GM18873 (cell line): ENCODE measurements around the gene PLXNB3.
"Not testable (repeated sequence)": the region's sequence is repeated elsewhere in the genome, so short reads cannot be mapped to it uniquely, and the experiment has no call there.

Source experiments
- ATAC-seq: cut with Tn5 transposase; IDR thresholded peaks from one replicate; pipeline ENCODE4 v1.9.1; 2021; ENCODE audit warnings: mild to moderate bottlenecking, moderate library complexity, moderate number of reproducible peaks; ENCODE audit not compliant: unreplicated experiment, low FRiP score

PLXNB3 gene

GRCh38 chrX:153763989-153764755 is at the start of gene PLXNB3:
PLXNB3 (plus strand) TSS chrX:153764249; CDS start chrX:153765536, 1,287 bp downstream.
- ATAC-seq = peak; percentile 46

DNA sequence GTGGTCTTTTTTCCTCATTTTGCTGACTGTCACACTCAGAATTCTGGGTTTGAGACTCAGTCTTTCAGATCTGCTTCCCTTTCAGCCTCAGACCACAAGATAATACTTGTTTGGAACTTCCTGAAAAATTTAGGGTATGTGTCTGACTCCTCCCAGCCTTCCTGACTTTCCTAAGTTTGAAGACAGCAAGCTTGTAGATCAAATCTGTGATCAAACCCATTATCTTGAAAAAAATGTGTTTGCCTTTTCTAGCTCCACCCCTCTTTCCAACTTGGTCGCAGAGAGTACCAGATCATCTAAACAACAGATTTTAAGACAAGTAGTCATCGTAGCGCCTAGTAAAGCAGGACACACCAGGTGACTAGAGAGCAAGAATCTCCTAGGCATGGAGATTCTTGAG is 49.8 kb upstream of the PLXNB3 start:
- ATAC-seq = no peak

- no peak for ATAC-seq
Measured at GRCh38 chrX:153717445-153717844, 46.6 kb upstream of the PLXNB3 start.

- ATAC-seq = no peak
Measured at GRCh38 chrX:153719238-153719637, 44.8 kb upstream of the PLXNB3 start.

- no peak for ATAC-seq
Measured at GRCh38 chrX:153719701-153720100, 44.3 kb upstream of the PLXNB3 start.

GRCh38 chrX:153722704-153723350 is 41.2 kb upstream of the PLXNB3 start:
- ATAC-seq = no peak

DNA sequence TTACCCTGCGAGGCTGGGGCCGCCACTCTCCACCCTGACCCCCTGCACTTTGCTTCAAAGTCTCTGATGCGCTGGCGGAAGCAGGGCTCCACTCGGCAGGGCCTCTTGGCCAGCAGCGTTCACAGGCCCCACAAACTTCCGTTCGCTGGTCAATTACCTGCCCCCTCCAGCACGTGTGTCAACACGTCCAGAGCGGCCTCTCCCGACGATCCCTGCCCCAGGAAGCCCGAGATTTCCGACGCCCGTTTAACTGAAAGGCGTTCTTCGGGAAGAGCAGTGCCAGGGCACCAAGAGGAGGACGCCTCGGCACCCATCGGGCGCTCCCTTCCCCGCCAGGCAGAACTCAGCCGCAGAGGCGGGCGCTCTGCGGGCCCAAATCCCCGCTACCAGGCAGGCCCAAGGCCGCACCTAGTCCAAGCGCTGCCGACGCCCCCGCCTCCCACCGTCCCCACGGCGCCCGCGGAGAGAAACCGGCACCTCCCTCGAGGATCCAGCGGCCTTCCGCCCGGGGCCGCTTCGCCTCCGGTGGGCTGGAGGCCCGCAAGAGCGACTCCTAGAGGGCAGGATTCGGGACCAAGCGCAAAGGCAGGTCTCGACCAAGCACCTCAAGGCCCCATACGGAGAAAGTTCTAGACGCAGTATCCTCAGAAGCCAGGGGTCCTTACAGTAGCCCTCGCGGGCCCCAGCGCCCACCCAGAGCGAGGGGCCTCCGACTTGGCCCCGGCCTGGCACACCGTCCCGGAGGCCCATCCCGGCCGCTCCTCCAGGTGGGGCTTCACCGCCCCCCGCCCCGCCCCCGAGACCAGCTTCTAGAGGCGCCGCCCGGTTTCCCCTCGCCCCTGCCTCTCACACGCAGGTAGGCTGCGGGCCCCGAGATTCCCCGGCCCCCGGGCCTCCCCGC is 40.4 kb upstream of the PLXNB3 start:
- ATAC-seq = peak; percentile 29

GRCh38 chrX:153724252-153725038 is 39.6 kb upstream of the PLXNB3 start, which contains the start of the genes ABCD1 and BCAP31:
ABCD1 (plus strand) TSS chrX:153724856; CDS start chrX:153725267, 411 bp downstream.
BCAP31 (minus strand) TSS chrX:153724387; CDS start chrX:153723244, 1,143 bp downstream.
- ATAC-seq = peak; percentile 40

GRCh38 chrX:153725039-153725831 is 38.8 kb upstream of the PLXNB3 start:
- ATAC-seq = peak; percentile 5

- ATAC-seq = no peak
Measured at GRCh38 chrX:153725832-153726285, 38.2 kb upstream of the PLXNB3 start.

DNA sequence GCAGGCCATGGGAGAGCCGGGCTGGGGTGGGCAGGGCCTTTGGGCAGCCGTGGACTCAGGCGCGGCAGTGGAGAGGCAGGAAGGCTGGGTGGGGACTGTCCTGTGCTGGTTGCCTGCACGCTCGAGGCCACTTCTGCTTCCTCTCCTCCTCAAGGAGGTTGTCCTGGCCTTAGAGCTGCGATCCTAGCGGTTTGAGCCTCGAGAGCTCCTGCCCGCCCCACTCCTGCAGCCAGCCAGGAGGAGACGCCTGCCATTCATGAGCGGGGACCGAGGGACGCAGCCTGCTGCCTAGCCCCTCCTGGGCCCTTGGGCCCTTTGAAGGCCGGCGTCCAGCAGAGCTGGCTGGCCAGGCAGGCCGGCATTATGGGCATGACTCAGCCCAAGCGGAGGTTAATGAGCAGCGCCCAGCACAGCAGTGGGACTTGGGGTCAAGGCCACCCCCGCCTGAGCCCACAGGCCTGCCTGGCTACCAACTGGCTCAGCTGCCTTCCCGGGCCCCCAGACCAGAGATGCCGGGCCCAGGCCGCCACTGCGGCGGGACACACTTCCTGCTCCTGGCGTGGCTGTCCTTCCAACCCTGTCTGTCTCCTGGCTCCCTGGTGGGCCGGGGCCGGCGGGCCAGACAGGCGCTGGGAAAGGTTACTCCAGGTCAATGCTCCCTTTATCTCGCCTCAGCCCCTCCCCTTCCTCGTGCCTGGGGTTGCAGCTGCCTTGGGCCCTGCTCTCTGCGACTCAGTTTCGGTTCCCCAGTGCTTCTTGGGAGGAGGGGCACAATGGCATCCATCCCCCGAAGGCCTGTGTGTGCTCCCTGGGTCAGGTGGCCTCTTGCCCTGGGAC is 37.5 kb upstream of the PLXNB3 start:
- ATAC-seq = peak; percentile 45

DNA sequence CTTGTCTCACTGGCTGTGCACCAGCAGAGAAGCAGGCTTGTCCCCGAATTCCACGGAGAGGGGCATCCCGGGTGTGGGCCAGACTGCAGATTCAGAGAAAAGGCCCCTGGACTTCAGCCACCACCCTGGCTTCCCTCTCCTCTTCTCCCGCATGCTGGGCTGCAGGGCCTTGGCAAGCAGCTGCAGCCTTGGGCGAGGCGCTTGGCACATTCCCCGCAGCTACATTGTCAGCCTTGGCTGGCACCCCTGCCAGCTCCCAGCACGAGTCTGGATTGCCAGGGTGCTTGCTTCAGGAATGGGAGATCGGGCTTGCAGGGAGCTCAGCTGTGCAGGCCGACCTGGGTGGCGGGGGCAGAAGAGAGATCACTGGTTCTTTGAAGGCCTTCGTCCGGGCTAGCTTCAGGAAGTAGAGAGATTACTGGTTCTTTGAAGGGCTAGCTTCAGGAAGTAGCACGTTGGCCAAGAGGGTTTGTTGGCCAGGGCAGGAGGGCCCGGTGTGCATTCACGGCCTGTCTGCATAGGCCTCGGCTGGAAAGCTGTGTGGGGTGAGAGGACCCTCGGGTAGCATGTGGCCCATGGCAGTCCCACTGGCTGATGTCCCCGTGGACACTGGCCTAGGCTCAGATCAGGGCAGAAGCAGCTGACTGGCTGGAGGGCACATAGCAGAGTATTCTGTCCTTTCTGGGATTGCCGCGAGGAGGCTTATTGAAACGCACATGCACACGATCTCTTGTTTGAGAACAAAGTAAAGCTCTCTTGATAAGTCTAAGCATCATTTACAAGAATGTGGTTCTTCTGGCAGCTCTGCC is 36.7 kb upstream of the PLXNB3 start:
- ATAC-seq = no peak

DNA sequence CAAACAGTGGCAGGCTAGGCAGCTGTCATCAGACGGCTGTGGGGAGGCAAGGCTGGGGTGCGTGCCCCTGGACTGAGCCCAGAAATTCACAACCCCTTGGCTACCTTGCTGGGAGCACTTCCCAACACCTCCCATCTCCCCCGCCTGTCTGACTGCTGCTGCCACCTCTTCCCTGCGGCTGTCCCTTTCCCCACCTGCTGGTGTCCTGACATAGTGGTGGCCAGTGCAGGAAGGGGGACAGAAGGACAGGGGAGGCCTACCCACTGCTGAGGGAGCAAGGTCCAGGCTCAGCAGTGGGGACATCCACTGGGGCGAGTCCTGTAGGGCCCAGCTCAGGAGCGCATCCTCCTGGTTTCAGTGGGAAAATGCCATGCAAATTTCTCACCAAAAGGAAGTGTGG is 36.0 kb upstream of the PLXNB3 start:
- ATAC-seq = no peak

GRCh38 chrX:153728951-153729631 is 35.0 kb upstream of the PLXNB3 start:
- ATAC-seq = no peak

- ATAC-seq = not testable (repeated sequence)
Measured at GRCh38 chrX:153730115-153730514, 33.9 kb upstream of the PLXNB3 start.

- no peak for ATAC-seq
Measured at GRCh38 chrX:153731117-153731844, 32.8 kb upstream of the PLXNB3 start.
